Vagina (tissue), 2 donors: Measurements from ENCODE around the gene PDZK1IP1. TPM values are rescaled to one million over a fixed set of nuclear protein-coding genes. Genes with fewer than 3 reads are reported as not detected.

Source experiments
- DNase-seq, 2 donors: peaks; one replicate each; pipeline ENCODE4 v3.0.0-alpha.2; 2017; ENCODE audit errors: extremely low spot score in 2 of 2
- H3K27ac ChIP-seq: fragments of 200-600 bp; sonication (generic); one replicate; pipeline ENCODE4 v1.5.1; 2019
- H3K27me3 ChIP-seq: fragments of 200-600 bp; sonication (generic); one replicate; pipeline ENCODE4 v1.5.1; 2019
- H3K36me3 ChIP-seq, 2 donors: fragments of 200-600 bp; sonication (generic); one replicate each; pipeline ENCODE4 v1.5.1; 2017 to 2019
- H3K4me1 ChIP-seq: fragments of 200-600 bp; sonication (generic); one replicate; pipeline ENCODE4 v1.5.1; 2019
- H3K4me3 ChIP-seq, 2 donors: fragments of 200-600 bp; sonication (generic); 1 replicate in 1 of 2; 2 replicates in 1 of 2; pipeline ENCODE4 v1.5.1; 2016 to 2019
- H3K9me3 ChIP-seq: fragments of 200-600 bp; sonication (generic); one replicate; pipeline ENCODE4 v1.5.1; 2019
- POLR2A ChIP-seq, 2 donors: fragments of 450-650 bp; IDR thresholded peaks; one replicate each; pipeline ENCODE4 v1.6.1; 2017; ENCODE audit warnings: antibody characterized with exemption in 2 of 2, mild to moderate bottlenecking in 2 of 2, moderate library complexity in 2 of 2
- POLR2AphosphoS5 ChIP-seq, 2 donors: sonication (generic); formaldehyde crosslinking; IDR thresholded peaks; one replicate each; pipeline ENCODE4 v1.9.0; 2017; ENCODE audit warnings: antibody characterized with exemption in 2 of 2, mild to moderate bottlenecking in 2 of 2, low read depth in 1 of 2; ENCODE audit not compliant: insufficient read depth in 1 of 2
- intact Hi-C: fragments of 100-400 bp; cut with DNase I; formaldehyde crosslinking; loops from one replicate; pipeline ENCODE4 v1.15.1; 2023
- total RNA-seq: library from RNA; depleted of rRNA; stranded (reverse); fragments of >200 nt; gene quantifications from one replicate; pipeline ENCODE4 v1.2.3, GENCODE V29; 2016
- TF ChIP-seq, protein P1 (sequence below), 3 experiments: fragments of 450-650 bp in 2 of 3; fragments of 200-600 bp in 1 of 3; sonication (generic) in 1 of 3; IDR thresholded peaks; one replicate each; pipeline ENCODE4 v1.5.1; 2017 to 2019; ENCODE audit warnings: antibody characterized with exemption in 3 of 3, mild to moderate bottlenecking in 2 of 3, moderate library complexity in 2 of 3

Gene PDZK1IP1
- total RNA-seq, 1 donor from 2014 or later, result 55.2 TPM

DNA sequence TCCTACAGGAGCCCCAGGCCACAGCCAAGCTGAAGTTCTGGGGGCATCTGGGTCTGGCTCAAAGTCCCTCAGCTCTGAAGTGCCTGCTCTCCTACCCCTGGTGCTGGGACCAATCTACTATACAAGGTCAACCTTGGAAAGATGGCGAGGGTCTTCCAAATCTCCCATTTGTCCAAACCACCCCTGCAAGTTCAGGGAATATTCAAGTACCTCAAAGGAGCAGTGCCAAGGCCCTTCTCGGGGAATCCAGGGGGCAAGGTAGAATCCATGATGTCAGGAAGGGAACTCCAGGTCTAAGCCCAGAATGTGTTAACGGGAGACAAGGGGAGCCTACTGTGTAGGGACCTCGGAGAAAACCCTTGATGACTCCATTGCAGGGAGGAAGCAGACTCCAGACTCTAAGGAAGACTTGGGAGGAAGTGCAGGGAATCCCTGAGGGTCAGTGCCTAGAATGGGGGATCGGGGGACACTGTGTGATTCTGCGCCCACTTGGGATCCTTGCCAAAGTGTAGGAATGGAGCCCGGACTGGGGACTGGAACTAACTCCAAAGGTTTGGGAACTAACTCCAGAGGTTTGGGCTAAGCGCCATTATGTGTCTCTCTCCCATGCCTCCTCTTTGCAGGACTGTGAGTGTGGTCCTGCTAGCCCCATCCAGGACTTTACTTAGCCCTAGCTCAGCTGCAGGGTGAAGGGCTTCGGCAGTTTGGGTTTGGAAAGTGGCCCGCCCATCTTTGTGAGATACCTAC lies 33.5 kb upstream of the PDZK1IP1 start:
- H3K27ac ChIP-seq, result no peak overlapping the region
- no peaks in the 10 kb centered on the region for H3K36me3 ChIP-seq
- TF ChIP-seq POLR2A (IDR thresholded peaks at IDR 0.05) (no peak), POLR2AphosphoS5 (IDR thresholded peaks at IDR 0.05; ENCODE audit: insufficient read depth in 1 of 2, low read depth in 1 of 2) (no peak)
- TF ChIP-seq, protein P1, sequence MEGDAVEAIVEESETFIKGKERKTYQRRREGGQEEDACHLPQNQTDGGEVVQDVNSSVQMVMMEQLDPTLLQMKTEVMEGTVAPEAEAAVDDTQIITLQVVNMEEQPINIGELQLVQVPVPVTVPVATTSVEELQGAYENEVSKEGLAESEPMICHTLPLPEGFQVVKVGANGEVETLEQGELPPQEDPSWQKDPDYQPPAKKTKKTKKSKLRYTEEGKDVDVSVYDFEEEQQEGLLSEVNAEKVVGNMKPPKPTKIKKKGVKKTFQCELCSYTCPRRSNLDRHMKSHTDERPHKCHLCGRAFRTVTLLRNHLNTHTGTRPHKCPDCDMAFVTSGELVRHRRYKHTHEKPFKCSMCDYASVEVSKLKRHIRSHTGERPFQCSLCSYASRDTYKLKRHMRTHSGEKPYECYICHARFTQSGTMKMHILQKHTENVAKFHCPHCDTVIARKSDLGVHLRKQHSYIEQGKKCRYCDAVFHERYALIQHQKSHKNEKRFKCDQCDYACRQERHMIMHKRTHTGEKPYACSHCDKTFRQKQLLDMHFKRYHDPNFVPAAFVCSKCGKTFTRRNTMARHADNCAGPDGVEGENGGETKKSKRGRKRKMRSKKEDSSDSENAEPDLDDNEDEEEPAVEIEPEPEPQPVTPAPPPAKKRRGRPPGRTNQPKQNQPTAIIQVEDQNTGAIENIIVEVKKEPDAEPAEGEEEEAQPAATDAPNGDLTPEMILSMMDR (IDR thresholded peaks at IDR 0.05), result no peak
- H3K4me1 ChIP-seq, result peaks cover 19% of the 10 kb centered on the region
- H3K27me3 ChIP-seq, result peaks cover 5% of the 10 kb centered on the region
- no peak for DNase-seq
- intact Hi-C loops, result no loop called here
- no peaks in the 10 kb centered on the region for H3K9me3 ChIP-seq
- no peak overlapping the region for H3K4me3 ChIP-seq

DNA sequence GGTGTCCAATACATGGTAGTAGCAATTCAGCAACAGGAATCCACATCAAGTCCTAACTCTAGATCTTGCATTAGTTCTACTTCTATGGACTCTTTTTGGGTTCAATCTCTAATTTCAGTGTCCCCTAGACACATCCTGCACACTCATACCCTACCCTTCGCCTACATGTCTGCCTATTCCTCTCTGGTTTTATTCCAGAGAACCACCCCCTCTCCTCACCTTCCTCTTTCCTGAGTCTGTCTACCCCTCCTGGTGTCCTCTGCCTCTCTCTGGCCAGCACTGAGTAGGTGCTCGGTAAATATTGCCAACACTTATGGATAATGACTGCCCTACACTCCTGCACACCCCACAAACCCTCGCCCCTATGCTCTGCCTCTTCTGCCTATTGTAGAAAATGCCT lies 32.6 kb upstream of the PDZK1IP1 start:
- Histone ChIP-seq H3K4me3 (no peak overlapping the region), H3K36me3 (no peaks in the 10 kb centered on the region), H3K4me1 (peaks cover 19% of the 10 kb centered on the region), H3K27me3 (peaks cover 5% of the 10 kb centered on the region), H3K27ac (no peak overlapping the region), H3K9me3 (no peaks in the 10 kb centered on the region)
- intact Hi-C loops, result no loop called here
- DNase-seq, result no peak
- TF ChIP-seq POLR2AphosphoS5 (IDR thresholded peaks at IDR 0.05; ENCODE audit: insufficient read depth in 1 of 2, low read depth in 1 of 2), result no peak
- no peak for TF ChIP-seq POLR2A (IDR thresholded peaks at IDR 0.05)
- TF ChIP-seq, protein P1 (IDR thresholded peaks at IDR 0.05), result no peak

DNA sequence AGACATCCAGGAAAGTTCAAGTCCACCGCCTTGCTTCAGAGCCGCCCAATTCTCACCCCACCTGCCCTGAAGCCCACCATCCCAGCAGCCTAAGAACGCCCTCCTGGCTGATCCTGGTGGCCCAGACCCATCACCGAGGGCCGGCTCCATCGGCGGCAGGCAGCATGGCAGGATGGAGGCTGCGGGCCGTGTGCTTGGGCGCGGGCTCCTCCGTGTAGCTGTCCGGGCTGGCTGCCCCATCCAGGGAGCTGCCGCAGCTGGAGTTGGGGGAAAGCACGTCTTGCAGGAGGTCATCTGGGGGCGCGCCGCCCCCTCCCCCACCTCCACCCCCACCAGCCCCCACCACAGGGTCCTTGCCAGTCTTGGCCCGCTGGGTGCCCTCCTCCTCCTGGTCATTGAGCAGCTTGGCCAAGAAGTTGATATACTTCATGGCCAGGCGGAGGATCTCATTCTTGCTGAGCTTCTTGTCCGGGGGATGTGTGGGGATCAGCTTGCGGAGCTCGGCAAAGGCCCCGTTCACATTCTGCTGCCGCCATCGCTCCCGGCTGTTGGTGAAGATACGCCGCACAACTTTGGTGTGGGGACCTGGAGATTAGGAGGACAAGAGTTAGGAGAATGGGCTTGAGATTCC lies 29.9 kb upstream of the PDZK1IP1 start:
- no peak for DNase-seq
- TF ChIP-seq, protein P1 (IDR thresholded peaks at IDR 0.05), result no peak
- TF ChIP-seq POLR2A (IDR thresholded peaks at IDR 0.05), result no peak
- TF ChIP-seq POLR2AphosphoS5 (IDR thresholded peaks at IDR 0.05; ENCODE audit: insufficient read depth in 1 of 2, low read depth in 1 of 2), result no peak
- H3K36me3 ChIP-seq, result no peaks in the 10 kb centered on the region
- peaks cover 5% of the 10 kb centered on the region for H3K27me3 ChIP-seq
- H3K4me3 ChIP-seq, result no peak overlapping the region
- intact Hi-C loops, result no loop called here
- no peaks in the 10 kb centered on the region for H3K9me3 ChIP-seq
- no peak overlapping the region for H3K27ac ChIP-seq
- H3K4me1 ChIP-seq, result peaks cover 4% of the 10 kb centered on the region

DNA sequence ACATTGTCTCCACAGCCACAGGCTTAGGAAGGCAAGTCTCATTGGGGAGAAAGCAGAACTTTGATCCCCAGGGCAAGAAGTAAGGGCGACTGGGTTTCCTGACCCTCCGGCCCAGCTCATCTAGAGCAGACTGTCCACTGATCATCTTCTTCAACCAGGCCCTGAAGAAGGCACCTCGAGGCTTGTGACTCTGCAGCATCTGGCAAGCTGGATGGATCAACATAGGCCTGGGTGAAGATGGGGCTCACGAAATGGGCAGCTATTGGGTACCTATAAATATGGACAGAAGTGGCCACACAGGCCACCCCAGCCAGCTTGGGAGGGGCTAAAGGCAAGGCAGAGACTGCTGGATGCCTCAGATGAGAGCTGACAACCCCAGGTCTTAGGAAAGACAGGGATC lies 29.2 kb upstream of the PDZK1IP1 start:
- no peaks in the 10 kb centered on the region for H3K36me3 ChIP-seq
- H3K4me1 ChIP-seq, result no peaks in the 10 kb centered on the region
- no peaks in the 10 kb centered on the region for H3K27me3 ChIP-seq
- TF ChIP-seq POLR2A (IDR thresholded peaks at IDR 0.05), result no peak
- no peak for TF ChIP-seq POLR2AphosphoS5 (IDR thresholded peaks at IDR 0.05; ENCODE audit: insufficient read depth in 1 of 2, low read depth in 1 of 2)
- TF ChIP-seq, protein P1 (IDR thresholded peaks at IDR 0.05), result no peak
- no peaks in the 10 kb centered on the region for H3K9me3 ChIP-seq
- DNase-seq, result no peak
- intact Hi-C loops, result no loop called here
- no peak overlapping the region for H3K27ac ChIP-seq
- no peak overlapping the region for H3K4me3 ChIP-seq
